Eye (tissue), 1 donor: ENCODE data around the gene KRTAP24-1.

ENCODE experiments used
- DNase-seq: peaks from one replicate; pipeline ENCODE4 v3.0.0-alpha.2; 2015

Gene KRTAP24-1

DNA sequence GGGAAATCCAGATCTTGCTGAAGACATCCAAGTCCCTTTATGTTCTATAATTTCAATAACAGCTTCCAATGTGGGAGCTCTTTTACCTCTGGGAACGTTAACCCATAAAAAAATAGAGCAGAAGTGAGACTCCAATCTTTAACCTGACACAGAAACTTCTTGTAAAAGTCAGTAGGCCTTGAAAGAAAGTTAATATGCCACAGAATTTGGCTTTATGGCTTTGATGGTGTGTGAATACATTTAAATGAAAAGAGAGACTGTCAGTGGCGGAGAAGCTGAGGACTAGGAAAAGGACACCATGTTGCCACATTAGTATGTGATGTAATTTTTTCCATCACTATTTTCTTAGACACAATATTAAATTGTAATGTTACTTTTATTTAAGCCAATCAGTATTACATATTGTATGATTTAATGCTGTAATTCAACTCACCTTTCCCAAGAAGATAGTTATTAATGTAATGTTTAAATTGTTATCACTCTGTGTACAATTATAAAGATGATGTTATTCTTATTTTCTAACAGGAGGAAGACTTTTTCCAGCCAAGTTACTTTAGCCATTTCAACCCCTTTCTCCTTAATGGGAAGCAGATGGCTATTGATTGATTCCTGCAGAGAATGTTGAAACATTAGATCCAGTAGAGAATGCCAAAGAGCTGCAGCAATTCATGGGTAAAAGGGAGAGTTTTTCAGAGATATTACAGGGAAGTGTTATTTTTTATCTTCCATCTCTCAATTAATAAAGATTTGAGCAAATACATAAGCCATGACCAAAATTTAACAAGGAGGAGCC, 49.3 kb downstream of the KRTAP24-1 start:
- peak; percentile 73 for DNase-seq

DNA sequence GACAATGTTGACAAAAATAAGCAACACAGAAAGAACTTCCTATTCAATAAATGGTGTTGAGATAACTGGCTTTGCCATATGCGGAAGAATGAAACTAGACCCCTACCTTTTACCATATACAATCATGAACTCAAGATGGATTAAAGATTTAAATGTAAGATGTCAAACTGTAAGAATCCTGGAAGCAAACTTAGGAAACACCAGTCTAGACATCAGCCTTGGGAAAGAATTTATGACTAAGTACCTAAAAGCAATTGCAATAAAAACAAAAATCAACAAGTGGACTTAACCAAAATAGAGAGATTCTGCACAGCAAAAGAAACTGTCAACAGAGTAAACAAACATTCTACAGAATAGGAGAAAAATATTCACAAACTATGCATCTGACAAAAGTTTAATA, 50.7 kb downstream of the KRTAP24-1 start:
- no peak for DNase-seq
